HL-60/S4 treated with retinoic acid at 250 ng/mL for 4 days and 3 days (cell line): ENCODE results near the gene ZP1.

Experiments used
- in situ Hi-C: fragments of 300-500 bp; cut with MboI; formaldehyde crosslinking; loops from 2 replicates; pipeline ENCODE4 v1.7.0; 2022; ENCODE audit warnings: low sequenced_read_pairs

The ZP1 gene

DNA sequence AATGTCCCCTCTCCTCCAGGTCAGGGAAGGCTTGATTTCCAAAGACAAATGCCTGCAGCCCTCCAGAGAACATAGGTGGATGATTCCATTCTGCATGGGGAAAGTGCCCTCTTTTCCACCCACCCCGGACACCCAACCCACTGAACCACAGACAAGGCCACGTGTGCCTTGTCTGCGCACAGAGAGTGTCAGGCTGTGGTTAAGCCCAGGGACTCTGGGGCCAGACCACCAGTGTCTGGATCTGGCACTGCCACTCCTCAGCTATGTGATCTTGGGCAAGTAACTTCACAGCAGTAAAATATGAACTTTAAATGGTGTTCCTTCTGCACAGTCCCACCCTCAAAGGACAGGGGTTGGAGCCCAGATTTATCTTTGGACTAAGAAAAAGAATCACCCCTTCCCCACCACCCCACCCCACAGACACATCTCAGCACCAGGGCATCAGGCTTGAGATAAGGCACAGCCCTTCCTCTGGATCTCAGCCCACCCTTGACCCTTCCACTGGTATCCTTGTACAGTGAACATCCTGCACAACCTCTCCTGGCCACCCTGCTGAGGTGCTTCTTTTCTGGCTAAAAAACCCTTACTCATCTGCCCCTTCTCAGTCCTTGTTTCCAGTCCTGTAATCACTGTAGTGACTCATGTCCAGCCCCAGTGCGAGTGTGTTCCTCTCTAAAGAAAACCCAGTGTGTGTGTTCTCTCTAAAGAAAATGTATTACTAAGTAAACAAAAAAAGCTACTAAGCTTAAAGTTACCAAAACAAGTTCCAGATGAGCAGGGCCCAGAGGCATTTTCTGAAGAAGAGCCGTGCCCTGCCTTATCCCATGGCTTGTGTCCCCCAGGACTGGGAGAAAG lies 9.7 kb upstream of the ZP1 start:
- in situ Hi-C loops, result no loop called here

DNA sequence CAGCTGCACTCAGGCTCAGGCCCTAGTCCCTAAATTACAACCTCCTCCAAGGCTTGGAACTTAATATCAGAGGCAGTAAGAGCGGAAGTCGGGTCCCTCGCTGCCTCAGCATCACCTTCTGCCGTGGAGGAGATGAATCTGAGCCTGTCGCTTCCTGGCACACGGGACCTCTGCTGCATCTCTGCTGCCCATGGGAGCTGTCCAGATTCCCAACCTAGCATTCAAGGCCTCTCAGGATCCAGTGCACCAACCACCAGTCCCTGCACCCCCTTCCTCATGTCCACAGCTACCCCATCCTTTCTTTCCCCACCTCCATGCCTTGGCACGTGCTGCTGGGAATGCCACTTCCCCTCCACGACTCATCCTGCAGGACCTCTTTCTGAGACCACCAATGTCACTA lies 9.1 kb upstream of the ZP1 start:
- in situ Hi-C loops, result no loop called here

DNA sequence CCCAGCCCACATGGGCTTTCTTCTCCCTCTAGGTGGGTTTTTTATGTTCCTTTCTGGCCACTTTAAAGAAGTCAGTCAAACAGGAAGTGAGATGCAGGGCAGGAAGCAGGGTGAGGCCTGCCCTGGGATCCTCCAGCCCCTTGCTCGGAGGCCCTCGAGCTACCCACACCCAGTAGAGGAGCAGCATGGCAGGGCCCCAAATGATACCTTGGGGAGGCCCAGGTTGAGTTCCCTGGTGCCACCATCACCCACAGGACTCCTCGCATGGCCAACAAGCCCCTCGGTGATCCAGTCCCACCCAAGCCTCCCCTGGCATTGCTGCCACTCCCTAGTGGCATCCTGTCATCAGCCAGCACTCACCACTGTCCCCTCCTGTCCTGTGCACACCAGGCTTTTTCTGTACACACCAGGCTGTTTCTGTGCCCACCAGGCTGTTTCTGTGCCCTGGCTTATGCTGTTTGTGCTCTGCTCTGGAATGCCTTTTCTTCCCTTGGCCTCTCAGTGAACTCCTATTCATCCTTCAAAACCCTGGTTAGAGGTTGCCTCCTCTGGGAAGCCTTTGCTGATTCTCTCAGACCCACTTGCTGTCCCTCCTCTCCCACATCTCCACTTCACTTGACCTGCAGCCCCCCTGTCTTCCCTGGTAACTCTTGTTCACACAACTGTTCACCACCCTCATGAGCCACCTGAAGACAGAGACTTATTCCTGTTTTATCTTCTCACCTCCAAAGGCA lies 8.4 kb upstream of the ZP1 start:
- in situ Hi-C loops, result no loop called here

DNA sequence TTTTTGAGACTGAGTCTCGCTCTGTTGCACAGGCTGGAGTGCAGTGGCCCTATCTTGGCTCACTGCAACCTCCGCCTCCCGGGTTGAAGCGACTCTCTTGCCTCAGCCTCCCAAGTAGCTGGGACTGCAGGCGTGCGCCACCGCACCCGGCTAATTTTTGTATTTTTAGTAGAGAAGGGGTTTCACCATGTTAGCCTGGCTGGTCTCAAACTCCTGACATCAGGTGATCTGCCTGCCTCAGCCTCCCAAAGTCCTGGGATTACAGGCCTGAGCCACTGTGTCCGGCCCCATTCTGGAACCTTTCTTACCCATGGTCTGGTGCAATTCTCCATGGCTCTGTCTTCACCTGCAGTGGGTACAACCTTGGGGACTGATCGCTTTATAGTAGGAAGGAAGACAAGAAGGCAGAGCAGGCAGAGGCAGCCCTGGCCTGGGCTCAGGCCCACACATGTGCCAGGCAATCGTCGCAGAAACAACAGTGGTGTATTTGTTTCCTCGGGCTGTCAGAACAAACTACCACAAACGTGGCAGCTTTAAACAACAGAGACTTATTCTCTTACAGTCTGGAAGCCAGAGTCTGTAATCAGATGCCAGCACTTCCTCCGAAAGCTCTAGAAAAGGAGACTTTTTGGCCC lies 7.6 kb upstream of the ZP1 start:
- in situ Hi-C loops, result no loop called here

DNA sequence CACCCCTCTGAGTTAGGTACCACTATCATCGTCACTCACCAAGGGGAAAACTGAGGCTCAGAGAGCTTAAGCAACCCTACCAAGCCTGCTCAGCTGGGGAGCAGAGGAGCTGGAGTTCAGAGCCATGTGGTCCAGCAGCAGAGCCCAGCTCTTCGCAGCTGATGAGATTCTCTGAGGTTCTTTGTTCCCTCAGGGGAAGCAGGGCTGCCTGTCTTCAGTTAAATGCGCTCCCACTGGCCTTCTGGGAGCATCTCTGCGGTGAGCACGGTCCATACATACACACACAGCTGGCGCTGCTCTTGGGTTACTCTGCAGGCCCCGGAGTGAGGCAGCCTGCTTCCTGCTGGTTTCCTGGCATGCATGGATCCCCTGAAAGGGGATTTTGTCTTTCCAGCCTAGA lies 6.4 kb upstream of the ZP1 start:
- in situ Hi-C loops, result no loop called here

DNA sequence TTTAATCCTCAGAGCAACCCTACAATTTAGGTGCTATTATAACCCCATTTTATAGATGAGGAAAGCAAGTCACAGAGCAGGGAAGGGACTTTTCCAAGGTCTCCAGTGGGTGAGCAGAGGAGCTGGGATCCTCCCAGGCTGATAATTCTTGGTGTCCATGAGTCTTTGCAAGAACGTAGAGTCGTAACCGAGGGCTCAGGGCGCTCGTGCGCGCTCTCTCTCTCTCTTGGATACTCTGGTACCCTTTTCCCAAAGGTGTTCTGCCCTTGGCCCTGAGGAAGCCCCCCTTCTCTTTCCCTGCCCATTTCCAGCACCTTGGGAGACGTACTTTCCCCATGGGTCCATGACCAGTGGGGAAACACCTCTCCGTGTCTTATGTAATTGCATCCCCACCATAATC lies 5.2 kb upstream of the ZP1 start:
- in situ Hi-C loops, result no loop called here

DNA sequence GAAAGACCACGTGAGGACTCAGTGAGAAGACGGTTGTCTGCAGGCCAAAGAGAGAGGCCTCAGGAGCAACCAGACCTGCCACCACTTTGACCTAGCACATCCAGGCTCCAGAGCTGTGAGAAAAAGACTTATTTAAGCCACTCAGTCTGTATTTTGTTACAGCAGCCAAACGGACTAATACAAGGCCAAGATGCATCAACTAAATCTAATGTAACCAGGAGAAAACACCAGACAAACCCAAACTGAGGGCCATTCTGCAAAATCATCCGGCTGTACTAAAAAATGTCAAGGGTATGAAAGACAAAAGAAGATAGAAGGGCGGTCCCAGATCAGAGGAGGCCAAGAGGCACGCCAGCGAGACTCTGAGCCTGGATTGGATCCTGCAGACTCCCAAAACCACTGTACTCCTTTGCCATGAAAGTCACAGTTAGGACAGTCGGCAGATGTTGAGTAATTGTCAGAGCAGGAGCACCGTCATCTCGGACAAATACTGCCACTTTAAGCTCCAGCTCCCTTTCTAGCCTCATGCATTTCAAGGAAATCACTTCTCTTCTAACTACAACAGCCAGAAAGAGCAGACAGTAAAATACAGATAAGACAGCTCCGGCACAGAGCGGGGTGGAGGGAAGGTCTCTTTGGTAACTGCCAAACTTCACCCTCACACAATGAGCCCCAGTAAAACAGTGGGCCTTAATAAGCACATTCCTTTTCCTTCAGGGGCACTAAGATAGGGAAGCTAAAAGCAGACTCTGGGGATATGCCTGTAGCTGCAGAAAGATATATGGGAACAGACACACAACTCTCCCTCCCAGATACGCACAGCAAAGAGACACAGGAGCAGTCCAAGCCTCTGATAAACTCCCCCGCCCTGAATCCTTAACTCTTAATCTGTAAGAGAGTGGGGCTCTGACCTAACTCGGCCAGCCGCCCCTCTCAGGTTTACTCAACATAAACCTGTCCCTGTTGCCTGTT lies 3.5 kb upstream of the ZP1 start:
- in situ Hi-C loops, result no loop called here

DNA sequence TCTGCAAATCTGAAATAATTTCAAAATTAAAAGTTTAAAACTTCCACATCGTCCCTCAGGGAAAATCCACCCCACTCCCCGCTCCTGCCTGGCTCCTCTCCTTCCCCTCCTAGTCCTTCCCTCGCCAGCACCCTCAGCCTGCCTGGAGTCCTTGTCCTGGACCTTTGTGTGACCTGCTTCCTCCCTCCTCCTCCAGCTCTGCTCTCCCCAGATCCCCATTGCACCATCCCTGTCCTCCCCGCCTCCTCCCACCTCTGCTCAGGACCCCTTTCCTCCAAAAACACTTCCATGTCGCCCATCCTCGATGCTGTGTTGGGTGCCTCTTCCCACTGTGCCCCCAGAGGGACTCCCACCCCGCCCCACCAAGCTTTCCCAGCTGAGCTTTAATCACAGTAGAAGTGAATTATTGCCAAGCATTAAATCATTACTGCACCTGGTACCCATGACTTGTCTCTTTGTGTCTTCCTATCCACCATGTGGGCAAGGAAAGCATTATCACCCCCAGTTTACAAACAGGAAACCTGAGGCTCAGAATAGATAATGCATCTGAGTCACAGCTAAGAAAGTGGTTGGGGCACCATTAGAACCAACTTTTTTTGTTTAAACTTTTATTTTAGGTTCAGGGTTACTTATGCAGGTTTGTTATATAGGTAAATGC lies 2.4 kb upstream of the ZP1 start:
- in situ Hi-C loops, result no loop called here

DNA sequence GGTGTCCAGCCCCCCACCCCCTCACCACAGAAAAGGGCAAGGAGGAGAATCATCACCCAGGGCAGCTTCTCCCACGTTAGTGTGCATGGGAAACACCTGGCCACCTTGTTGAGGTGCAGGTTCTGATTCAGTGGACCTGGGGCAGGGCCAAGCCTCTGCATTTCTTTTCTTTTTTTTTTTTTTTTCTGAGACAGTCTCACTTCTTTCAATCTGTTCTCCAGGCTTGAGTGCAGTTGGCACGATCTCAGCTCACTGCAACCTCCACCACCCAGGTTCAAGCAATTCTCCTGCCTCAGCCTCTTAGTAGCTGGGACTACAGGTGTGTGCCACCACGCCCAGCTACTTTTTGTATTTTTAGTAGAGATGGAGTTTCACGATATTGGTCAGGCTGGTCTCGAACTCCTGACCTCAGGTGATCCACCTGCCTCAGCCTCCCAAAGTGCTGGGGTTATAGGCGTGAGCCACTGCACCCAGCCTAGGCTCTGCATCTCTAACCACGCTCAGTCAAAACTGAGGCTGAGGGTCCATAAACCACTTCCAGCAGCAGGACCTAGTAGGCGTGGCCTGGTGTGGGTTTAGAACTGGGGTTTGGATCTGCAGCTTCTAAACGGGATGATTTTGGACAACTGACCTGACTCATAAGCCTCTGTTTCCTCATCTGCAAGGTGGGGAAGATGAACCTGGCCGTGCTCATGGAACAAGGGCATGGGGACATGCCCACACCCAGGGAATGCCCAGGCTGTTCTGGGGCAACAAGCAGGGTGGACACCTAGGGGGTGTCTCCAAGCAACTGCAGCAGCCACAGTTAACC lies 734 bp downstream of the ZP1 start:
- in situ Hi-C loops, result no loop called here

DNA sequence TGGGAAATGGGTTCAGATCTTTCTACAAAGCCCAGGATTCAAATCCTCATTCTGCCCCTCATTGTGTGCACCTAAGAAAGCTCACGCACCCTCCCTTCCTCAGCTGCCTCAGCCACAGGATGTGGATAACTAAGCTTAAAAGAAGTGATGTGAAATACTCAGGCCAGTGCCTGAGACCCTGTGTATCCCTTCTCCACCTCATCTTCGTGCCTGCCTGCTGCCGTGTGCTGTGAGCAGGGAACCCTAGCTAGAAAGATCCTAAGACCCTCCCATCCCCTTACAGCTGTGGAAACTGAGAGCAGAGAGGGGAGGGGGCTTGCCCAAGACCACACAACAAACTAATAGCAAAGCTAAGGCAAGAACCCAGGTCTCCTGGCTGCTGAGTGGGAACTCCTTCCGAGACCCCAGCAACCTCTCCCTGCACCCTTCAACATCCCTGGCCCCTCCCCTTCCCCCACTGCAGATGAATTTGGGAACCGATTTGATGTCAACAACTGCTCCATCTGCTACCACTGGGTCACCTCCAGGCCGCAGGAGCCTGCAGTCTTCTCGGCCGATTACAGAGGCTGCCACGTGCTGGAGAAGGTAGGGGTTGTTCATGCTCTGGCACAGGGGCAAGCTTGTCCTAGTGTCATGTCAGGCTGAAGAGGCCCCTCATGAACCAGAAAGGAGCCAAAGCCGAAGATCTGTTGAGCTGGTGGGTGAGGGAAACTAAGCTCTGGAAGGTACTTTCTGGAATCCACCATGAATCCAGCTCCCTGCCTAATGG lies 1.5 kb downstream of the ZP1 start:
- in situ Hi-C loops, result no loop called here

DNA sequence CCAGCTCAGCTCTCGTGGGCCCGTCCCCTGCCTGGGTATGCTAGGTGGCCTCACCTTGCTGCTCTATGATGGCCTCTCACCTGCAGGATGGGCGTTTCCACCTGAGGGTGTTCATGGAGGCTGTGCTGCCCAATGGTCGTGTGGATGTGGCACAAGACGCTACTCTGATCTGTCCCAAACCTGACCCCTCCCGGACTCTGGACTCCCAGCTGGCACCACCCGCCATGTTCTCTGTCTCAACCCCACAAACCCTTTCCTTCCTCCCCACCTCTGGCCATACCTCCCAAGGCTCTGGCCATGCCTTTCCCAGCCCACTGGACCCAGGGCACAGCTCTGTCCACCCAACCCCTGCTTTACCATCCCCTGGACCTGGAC lies 2.1 kb downstream of the ZP1 start:
- in situ Hi-C loops, result no loop called here

DNA sequence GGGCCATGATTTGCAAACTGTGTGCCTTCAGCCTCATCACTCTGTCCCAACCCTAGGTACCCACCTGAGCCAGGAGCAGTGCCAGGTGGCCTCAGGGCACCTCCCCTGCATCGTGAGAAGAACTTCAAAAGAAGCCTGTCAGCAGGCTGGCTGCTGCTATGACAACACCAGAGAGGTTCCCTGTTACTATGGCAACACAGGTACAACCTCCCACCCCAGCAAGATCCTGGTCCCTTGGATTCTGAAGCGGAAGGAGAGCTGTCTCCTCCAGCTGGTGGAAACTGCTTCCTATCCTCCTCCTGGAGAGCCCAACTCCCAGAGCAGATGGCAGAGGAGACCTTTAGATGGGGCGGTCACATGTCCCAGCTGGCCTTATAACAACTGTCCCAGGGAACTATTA lies 2.9 kb downstream of the ZP1 start:
- in situ Hi-C loops, result no loop called here

DNA sequence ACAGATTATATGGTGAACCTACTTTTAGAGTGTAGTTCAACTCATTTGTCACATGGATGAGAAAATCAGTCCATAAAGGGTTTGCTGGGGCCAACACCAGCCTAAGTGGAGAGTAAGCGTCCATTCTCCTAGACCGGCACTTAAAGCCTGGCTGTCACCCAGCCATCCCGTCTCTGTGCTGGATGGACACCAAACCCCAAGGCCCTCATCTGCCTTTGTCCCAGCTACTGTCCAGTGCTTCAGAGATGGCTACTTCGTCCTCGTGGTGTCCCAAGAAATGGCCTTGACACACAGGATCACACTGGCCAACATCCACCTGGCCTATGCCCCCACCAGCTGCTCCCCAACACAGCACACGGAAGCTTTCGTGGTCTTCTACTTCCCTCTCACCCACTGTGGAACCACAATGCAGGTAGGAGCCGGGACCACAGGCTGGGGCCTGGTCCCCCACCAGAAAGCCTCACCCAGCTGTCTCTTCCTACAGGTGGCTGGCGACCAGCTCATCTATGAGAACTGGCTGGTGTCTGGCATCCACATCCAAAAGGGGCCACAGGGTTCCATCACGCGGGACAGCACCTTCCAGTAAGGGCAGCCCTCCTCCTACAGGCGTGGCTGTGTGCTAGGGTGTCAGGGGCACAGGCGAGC lies 3.5 kb downstream of the ZP1 start:
- in situ Hi-C loops, result no loop called here

DNA sequence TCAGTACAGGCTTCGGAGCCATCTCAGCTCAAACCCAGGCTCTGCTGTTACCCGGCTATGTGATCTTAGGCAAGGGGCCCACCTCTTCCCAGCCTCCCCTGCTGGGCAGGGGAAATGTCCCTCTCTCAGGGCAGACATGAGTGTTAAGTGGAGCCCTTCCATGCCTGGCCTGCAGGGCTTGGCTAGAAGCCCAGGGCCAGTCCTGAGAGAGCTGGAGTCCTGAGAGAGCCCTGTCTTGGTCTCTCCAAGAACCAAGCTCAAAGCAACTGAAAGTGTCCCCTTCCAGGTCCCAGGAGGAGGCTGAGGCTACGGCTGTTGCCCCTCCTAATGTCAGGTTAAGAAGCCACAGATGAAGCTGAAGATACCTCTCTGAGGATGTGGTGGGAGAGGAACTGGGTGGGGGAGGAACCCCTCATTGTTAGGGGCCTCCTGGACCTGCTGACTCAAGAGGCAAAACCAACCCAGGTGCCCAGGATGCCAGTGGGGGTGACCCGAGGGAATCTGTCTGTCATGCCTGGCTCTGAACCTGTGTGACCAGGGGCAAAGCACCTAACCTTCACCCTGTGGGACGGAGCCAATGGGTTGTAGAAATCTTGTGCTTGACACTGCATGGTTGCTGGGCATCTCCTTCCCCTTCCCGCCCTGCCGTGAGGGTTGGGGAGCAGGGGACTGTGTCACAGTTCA lies 4.2 kb downstream of the ZP1 start:
- in situ Hi-C loops, result no loop called here

DNA sequence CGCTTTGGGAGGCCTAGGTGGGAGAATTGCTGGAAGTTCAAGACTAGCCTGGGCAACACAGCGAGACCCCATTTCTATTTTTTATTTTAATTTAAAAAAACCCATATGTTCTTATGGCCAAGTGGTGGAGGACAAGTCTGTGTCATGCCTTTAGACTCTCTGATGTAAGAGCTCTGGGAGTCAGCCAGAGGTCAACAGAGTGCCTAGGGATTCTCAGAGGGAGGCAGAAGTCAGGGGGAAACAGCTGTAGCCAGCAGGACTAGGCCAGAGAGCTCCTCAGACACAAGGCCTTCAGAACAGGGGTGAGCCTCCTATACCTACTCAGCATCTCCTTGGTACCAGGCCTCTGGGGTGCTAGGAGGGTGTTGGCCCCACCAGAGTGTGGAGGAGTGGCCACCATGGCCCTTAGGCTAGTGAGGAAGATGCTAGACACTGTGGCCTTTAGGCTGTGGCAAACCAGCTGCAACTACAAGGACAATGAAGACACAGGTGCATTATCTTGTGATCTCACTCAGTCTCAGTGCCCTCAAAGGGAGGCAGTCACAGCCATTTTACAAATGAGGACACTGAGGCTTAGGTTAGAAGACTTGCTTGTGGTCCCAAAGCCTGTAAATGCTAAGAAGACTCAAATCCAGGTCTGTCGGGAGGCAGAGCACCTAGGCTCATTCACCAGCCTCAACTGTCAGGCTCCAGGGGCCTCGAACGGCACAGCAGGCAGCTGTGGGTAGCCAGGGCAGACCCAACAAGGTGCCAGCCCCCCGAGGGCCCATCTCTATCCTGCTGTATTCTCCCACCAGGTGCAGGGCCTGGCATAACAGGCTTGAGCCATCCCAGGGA lies 5.0 kb downstream of the ZP1 start:
- in situ Hi-C loops, result no loop called here

DNA sequence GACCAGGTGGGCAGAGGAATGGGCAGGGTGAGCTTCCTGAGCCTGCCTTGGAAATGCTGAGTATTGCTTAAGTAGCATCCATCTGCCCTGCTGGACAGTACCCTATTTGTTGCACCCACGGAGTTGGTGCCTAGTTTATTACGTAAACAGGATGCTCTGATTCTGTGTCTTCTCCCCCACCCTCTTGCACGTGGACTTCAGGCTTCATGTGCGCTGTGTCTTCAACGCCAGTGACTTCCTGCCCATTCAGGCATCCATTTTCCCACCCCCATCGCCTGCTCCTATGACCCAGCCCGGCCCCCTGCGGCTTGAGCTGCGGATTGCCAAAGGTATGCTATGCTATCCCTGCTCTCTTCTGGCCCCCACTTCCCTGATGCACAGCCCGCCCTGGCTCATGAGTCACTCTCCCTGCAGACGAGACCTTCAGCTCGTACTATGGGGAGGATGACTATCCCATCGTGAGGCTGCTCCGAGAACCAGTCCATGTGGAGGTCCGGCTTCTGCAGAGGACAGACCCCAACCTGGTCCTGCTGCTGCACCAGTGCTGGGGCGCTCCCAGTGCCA lies 5.7 kb downstream of the ZP1 start:
- in situ Hi-C loops, result no loop called here

DNA sequence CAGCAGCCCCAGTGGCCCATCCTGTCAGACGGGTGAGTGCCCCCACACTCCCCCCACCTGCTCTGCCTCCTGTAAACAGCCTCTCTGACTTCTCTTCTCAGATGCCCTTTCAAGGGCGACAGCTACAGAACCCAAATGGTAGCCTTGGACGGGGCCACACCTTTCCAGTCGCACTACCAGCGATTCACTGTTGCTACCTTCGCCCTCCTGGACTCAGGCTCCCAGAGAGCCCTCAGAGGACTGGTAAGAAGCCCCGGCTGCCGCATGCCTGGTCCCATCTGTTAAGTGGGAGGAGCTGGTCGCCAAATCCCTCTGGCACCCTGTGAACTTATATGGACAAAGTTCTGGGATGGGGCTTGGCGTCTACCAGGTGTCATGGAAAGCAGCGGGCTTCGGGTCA lies 6.2 kb downstream of the ZP1 start:
- in situ Hi-C loops, result no loop called here
